MM.1S (cell line): ENCODE results near the gene CKLF.

Experiments
- DNase-seq: peaks from one replicate; pipeline ENCODE4 v3.0.0-alpha.2; 2015
- H2AFZ ChIP-seq: fragments of 300-600 bp; sonication (generic); 2 replicates; pipeline ENCODE4 v1.6.0; 2016; ENCODE audit warnings: antibody characterized with exemption, low read length
- H3F3A ChIP-seq: fragments of 300-600 bp; sonication (generic); 2 replicates; pipeline ENCODE4 v1.6.1; 2016; ENCODE audit warnings: mild to moderate bottlenecking, antibody characterized with exemption, low read length, moderate library complexity, mixed read lengths; ENCODE audit not compliant: insufficient read depth
- H3K27ac ChIP-seq: fragments of 300-600 bp; sonication (generic); 2 replicates; pipeline ENCODE4 v1.5.1; 2016; ENCODE audit warnings: mild to moderate bottlenecking, low read length
- H3K27me3 ChIP-seq: fragments of 300-600 bp; sonication (generic); replicated peaks from 2 replicates; pipeline ENCODE4 v1.6.0; 2016; ENCODE audit warnings: low read length; ENCODE audit not compliant: insufficient read depth
- H3K36me3 ChIP-seq: fragments of 300-600 bp; sonication (generic); replicated peaks from 2 replicates; pipeline ENCODE4 v1.6.1; 2016; ENCODE audit warnings: mild to moderate bottlenecking, low read length, mixed read lengths; ENCODE audit not compliant: insufficient read depth
- H3K4me1 ChIP-seq: fragments of 300-600 bp; sonication (generic); 2 replicates; pipeline ENCODE4 v1.6.1; 2016; ENCODE audit warnings: low read length, mixed read lengths
- H3K4me2 ChIP-seq: fragments of 300-600 bp; sonication (generic); 2 replicates; pipeline ENCODE4 v1.6.0; 2016; ENCODE audit warnings: low read depth, low read length
- H3K4me3 ChIP-seq: fragments of 300-600 bp; sonication (generic); 2 replicates; pipeline ENCODE4 v1.5.1; 2016; ENCODE audit warnings: low read length, mixed read lengths
- H3K79me2 ChIP-seq: fragments of 300-600 bp; sonication (generic); 2 replicates; pipeline ENCODE4 v1.6.1; 2016; ENCODE audit warnings: mixed run types, low read length, mixed read lengths
- H3K9ac ChIP-seq: fragments of 300-600 bp; sonication (generic); 2 replicates; pipeline ENCODE4 v1.6.1; 2016; ENCODE audit warnings: low read length, mixed read lengths
- H3K9me2 ChIP-seq: fragments of 300-600 bp; sonication (generic); replicated peaks from 2 replicates; pipeline ENCODE4 v1.6.1; 2016; ENCODE audit warnings: mild to moderate bottlenecking, low read length, mixed read lengths; ENCODE audit not compliant: insufficient read depth
- H3K9me3 ChIP-seq: fragments of 300-600 bp; sonication (generic); replicated peaks from 2 replicates; pipeline ENCODE4 v1.6.1; 2016; ENCODE audit warnings: mild to moderate bottlenecking, low read length, mixed read lengths; ENCODE audit not compliant: insufficient read depth
- H4K20me1 ChIP-seq: fragments of 300-600 bp; sonication (generic); 2 replicates; pipeline ENCODE4 v1.6.1; 2016; ENCODE audit warnings: mild to moderate bottlenecking, low read length, moderate library complexity, mixed read lengths; ENCODE audit not compliant: insufficient read depth
- CTCF ChIP-seq: fragments of 300-600 bp; sonication (generic); IDR thresholded peaks from 2 replicates; pipeline ENCODE4 v1.5.1; 2016; ENCODE audit warnings: antibody characterized with exemption, low read length, mixed read lengths
- EZH2 ChIP-seq: fragments of 300-600 bp; sonication (generic); optimal IDR thresholded peaks from 2 replicates; pipeline ENCODE3; 2017; ENCODE audit warnings: low read depth, mild to moderate bottlenecking, antibody characterized with exemption, low read length, mixed read lengths
- EZH2phosphoT487 ChIP-seq: fragments of 300-600 bp; sonication (generic); IDR thresholded peaks from 2 replicates; pipeline ENCODE4 v1.6.1; 2018; ENCODE audit warnings: antibody characterized with exemption, low read length

The CKLF gene

DNA sequence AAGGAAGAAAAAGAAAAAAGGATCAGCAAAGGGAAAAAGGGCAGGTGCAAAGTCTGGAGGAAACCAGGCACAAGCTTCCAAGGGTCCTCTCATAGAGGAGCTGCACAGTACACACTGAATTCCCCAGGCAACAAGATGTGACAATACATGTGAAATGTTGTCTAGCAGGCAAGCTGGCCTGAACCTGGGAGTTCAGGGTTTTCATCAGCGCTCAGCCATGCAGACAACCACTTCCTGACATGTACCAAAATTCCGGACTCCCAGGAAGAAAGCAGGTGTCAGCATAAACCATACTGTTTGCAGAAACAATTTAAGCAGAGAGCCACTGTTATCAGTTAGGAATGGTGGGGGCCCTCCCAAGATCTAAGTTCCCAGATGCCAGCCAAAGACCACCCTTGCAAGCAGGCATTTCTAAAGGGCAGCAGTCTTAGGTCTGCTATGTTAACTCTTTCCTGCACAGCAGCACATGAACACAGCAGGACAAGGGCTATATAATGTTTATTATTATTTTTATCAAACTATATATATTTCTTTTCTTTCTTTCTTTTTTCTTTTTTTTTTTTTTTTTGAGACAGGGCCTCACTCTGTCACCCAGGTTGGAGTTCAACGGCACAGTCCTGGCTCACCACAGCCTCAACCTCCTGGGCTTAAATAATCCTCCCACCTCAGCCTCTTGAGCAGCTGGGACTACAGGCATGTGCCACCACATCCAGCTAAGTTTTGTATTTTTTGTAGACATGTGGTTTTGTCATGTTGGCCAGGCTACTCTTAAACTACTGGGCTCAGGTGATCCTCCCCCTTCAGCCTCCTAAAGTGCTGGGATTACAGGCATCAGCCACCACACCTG lies 12.5 kb upstream of the CKLF start:
- peak overlapping the region; percentile 15; the same call in 1 of the 2 replicates for H3K9ac ChIP-seq
- peaks cover 12% of the 10 kb centered on the region for H3F3A ChIP-seq
- no peaks in the 10 kb centered on the region for H3K9me3 ChIP-seq
- no peaks in the 10 kb centered on the region for H3K9me2 ChIP-seq
- H3K27ac ChIP-seq, result peak overlapping the region; percentile 66
- no peaks in the 10 kb centered on the region for H3K36me3 ChIP-seq
- DNase-seq, result peak; percentile 52
- H3K79me2 ChIP-seq, result 0 out of 2 replicates have a peak, but pooled peaks cover 4% of the 10 kb centered on the region
- peaks cover 33% of the 10 kb centered on the region for H3K4me1 ChIP-seq
- H4K20me1 ChIP-seq, result no peaks in the 10 kb centered on the region
- H3K4me2 ChIP-seq, result peak overlapping the region; percentile 59
- H3K4me3 ChIP-seq, result no peak overlapping the region
- no peaks in the 10 kb centered on the region for H3K27me3 ChIP-seq
- TF ChIP-seq EZH2 (no peak), EZH2phosphoT487 (no peak), CTCF (no peak)
- peak overlapping the region; percentile 41; the same call in 1 of the 2 replicates for H2AFZ ChIP-seq

DNA sequence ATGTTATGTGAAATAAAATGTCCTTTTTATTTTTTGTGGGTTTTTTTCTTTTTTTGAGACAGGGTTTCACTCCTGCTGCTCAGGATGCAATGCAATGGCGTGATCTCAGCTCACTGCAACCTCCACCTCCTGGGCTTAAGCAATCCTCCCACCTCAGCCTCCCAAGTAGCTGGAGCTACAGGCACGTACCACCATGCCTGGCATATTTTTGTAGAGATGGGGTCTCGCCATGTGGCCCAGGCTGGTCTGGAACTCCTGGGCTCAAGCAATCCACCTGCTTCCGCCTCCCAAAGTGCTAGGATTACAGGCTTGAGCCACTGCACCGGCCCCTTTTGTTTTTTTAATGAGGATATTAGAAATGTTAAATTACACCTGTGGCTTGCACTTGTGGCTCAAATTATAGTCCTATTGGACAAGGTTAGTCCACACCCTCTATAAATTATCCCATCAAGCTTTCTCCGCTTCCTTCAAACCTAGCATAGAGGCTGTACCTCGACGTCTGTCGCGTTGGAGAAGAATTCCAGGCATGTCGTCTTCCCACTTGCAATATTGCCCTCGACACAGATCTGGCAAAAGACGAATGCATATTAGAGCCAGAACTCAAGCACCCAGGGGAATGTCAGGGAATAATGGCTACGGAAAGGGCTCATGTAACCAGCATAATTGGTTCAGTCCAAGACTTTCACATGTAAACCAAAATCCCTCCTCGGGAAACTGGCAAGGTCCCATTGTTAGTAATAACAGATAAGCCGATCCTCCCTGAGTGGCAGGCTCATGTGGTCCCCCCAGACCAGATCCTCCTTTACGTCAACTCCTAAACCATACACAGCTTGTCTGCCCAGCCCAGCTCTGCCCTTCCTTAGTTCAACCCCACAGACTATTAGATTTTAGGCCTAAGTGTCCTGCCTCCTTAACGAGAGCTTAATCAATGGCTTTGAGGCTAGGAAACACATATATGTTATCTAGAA lies 10.7 kb upstream of the CKLF start:
- H3K9ac ChIP-seq, result no peak overlapping the region
- 0 out of 2 replicates have a peak, but pooled peaks cover 4% of the 10 kb centered on the region for H3K79me2 ChIP-seq
- TF ChIP-seq EZH2phosphoT487 (no peak), CTCF (no peak), EZH2 (no peak)
- H3K36me3 ChIP-seq, result no peaks in the 10 kb centered on the region
- DNase-seq, result no peak
- H3K27me3 ChIP-seq, result no peaks in the 10 kb centered on the region
- H3K9me2 ChIP-seq, result no peaks in the 10 kb centered on the region
- no peak overlapping the region for H3K4me3 ChIP-seq
- peaks cover 12% of the 10 kb centered on the region for H3F3A ChIP-seq
- no peaks in the 10 kb centered on the region for H4K20me1 ChIP-seq
- H3K27ac ChIP-seq, result no peak overlapping the region
- H3K4me2 ChIP-seq, result no peak overlapping the region
- no peak overlapping the region for H2AFZ ChIP-seq
- H3K4me1 ChIP-seq, result peaks cover 33% of the 10 kb centered on the region
- no peaks in the 10 kb centered on the region for H3K9me3 ChIP-seq

DNA sequence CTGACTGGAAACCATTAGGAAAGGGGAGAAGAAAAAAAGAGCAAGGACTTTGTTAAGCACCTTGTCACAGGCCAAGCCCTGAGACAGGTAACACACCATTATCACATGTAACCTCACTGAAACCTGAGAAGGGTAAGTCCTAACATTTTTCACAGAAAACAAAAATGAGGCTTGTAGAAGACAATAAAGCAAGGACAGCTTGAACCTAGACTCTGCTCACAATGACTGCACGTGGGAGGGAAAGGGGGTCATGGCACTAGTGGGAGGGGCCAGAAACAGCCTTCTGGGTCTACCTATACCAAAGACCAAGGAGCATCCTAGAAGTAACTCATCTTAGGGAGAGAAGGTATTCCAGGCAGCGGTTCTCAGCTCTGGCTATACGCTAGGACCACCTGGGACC lies 10.0 kb upstream of the CKLF start:
- Histone ChIP-seq H3K4me2 (no peak overlapping the region), H3K9ac (no peak overlapping the region), H3K9me3 (no peaks in the 10 kb centered on the region)

More for the DNA sequence above, 10.0 kb upstream of the CKLF start:
- Histone ChIP-seq H3K79me2 (0 out of 2 replicates have a peak, but pooled peaks cover 4% of the 10 kb centered on the region), H3K4me1 (peaks cover 33% of the 10 kb centered on the region), H3K36me3 (no peaks in the 10 kb centered on the region), H3K27ac (no peak overlapping the region), H3K27me3 (no peaks in the 10 kb centered on the region), H4K20me1 (no peaks in the 10 kb centered on the region), H3F3A (peaks cover 12% of the 10 kb centered on the region), H3K9me2 (no peaks in the 10 kb centered on the region), H2AFZ (no peak overlapping the region), H3K4me3 (no peak overlapping the region)
- no peak for TF ChIP-seq CTCF
- TF ChIP-seq EZH2phosphoT487, result no peak
- TF ChIP-seq EZH2, result no peak
- DNase-seq, result no peak
